Endothelial cell of umbilical vein (primary cell): ENCODE measurements around the gene PEX3. TPM values are rescaled to one million over a fixed set of nuclear protein-coding genes. Genes with fewer than 3 reads are reported as not detected.

Source experiments
- BruUV-seq: library from RNA; stranded (reverse); fragments of 400-500 nt; replicated peaks from 2 replicates; lab custom pipeline; 2021; lab: Mats Ljungman, UMichigan
- CTCF ChIA-PET: fragments of 300-600, 350-600 bp; sonication (Branson Sonifier 250); formaldehyde crosslinking; loops from one replicate; lab custom pipeline; 2021; ENCODE audit warnings: antibody characterized with exemption, inconsistent platforms; lab: Charles Lee
- POLR2A ChIA-PET: fragments of 300-600, 350-600 bp; sonication (Branson Sonifier 250); formaldehyde crosslinking; loops from one replicate; lab custom pipeline; 2021; ENCODE audit warnings: antibody characterized with exemption, inconsistent platforms; lab: Charles Lee
- DNase-seq: peaks from one replicate; pipeline ENCODE4 v3.0.0-alpha.2; 2011; ENCODE audit warnings: low read depth, low spot score
- FAIRE-seq: peaks from 2 replicates; lab custom pipeline; 2011; peaks lifted over from hg19 to GRCh38; lab: Jason Lieb, UNC
- H2AFZ ChIP-seq: 2 replicates; pipeline ENCODE4 v1.6.0; 2012; ENCODE audit warnings: low read depth, low read length, control low read depth, inconsistent platforms
- H3K27ac ChIP-seq: 2 replicates; pipeline ENCODE4 v1.5.1; 2011; ENCODE audit warnings: low read depth, mild to moderate bottlenecking, control low read depth, low read length, moderate library complexity; ENCODE audit not compliant: insufficient read depth
- H3K27me3 ChIP-seq, 2 experiments: 2 replicates each; pipeline versions ENCODE4 v1.6.0 to v1.6.1; 2011; ENCODE audit warnings: low read length in 2 of 2, mixed read lengths in 1 of 2; ENCODE audit not compliant: control insufficient read depth in 2 of 2, insufficient read depth in 2 of 2
- H3K36me3 ChIP-seq, 2 experiments: 2 replicates in 1 of 2; 3 replicates in 1 of 2; pipeline ENCODE4 v1.5.1; 2011; ENCODE audit warnings: low read length in 2 of 2, mild to moderate bottlenecking in 1 of 2, moderate library complexity in 1 of 2; ENCODE audit not compliant: control insufficient read depth in 2 of 2, insufficient read depth in 2 of 2; ENCODE audit errors: extremely low read depth in 1 of 2
- H3K4me1 ChIP-seq: 3 replicates; pipeline ENCODE4 v1.5.1; 2011; ENCODE audit warnings: mild to moderate bottlenecking, low read length; ENCODE audit not compliant: control insufficient read depth, insufficient read depth; ENCODE audit errors: extremely low read depth
- H3K4me2 ChIP-seq: 2 replicates; pipeline ENCODE4 v1.6.1; 2011; ENCODE audit warnings: low read length, control low read depth, mixed read lengths; ENCODE audit not compliant: insufficient read depth
- H3K4me3 ChIP-seq, 3 experiments: fragments of 200-600 bp in 1 of 3; sonication (generic), shearing (Covaris generic) in 1 of 3; replicated peaks in 1 of 3; 2 replicates each; pipeline ENCODE4 v1.5.1; 2011 to 2016; ENCODE audit warnings: control low read depth in 3 of 3, low read length in 3 of 3, mild to moderate bottlenecking in 2 of 3, inconsistent platforms in 1 of 3, low read depth in 1 of 3, moderate library complexity in 1 of 3; ENCODE audit not compliant: insufficient read depth in 1 of 3
- H3K79me2 ChIP-seq: 2 replicates; pipeline ENCODE4 v1.6.0; 2012; ENCODE audit warnings: low read length, inconsistent platforms; ENCODE audit not compliant: control insufficient read depth, insufficient read depth
- H3K9ac ChIP-seq: replicated peaks from 2 replicates; pipeline ENCODE3; 2011; ENCODE audit warnings: low read length, control low read depth; ENCODE audit not compliant: insufficient read depth; ENCODE audit errors: extremely low read depth
- H3K9me1 ChIP-seq: replicated peaks from 3 replicates; pipeline ENCODE4 v1.6.0; 2011; ENCODE audit warnings: mild to moderate bottlenecking, low read length; ENCODE audit not compliant: control insufficient read depth, insufficient read depth; ENCODE audit errors: extremely low read depth
- H3K9me3 ChIP-seq: replicated peaks from 2 replicates; pipeline ENCODE4 v1.5.1; 2012; ENCODE audit warnings: low read length, inconsistent platforms; ENCODE audit not compliant: control insufficient read depth, insufficient read depth
- H4K20me1 ChIP-seq: replicated peaks from 2 replicates; pipeline ENCODE3; 2011; ENCODE audit warnings: mild to moderate bottlenecking, low read length; ENCODE audit not compliant: control insufficient read depth, insufficient read depth; ENCODE audit errors: extremely low read depth
- FOS ChIP-seq: IDR thresholded peaks from 2 replicates; pipeline ENCODE4 v1.6.1; 2011; ENCODE audit warnings: mild to moderate bottlenecking, low read length, moderate library complexity, borderline replicate concordance; ENCODE audit not compliant: insufficient read depth
- GATA2 ChIP-seq: IDR thresholded peaks from 2 replicates; pipeline ENCODE4 v1.7.0; 2011; ENCODE audit warnings: low read depth, mild to moderate bottlenecking, moderate library complexity, mixed read lengths, low read length; ENCODE audit not compliant: insufficient read length, insufficient read depth
- POLR2AphosphoS5 ChIP-seq: IDR thresholded peaks from 2 replicates; pipeline ENCODE4 v1.6.1; 2012; ENCODE audit warnings: low read depth, mild to moderate bottlenecking, control low read depth, low read length, moderate library complexity; ENCODE audit not compliant: insufficient read depth
- dilution Hi-C: fragments of 300-500 bp; cut with MboI; formaldehyde crosslinking; loops from one replicate; pipeline ENCODE4 v1.15.0; 2019; ENCODE audit warnings: low sequenced_read_pairs; ENCODE audit not compliant: extremely low pct_ligation_motif_present
- intact Hi-C: fragments of 100-400 bp; cut with micrococcal nuclease; formaldehyde crosslinking; loops from one replicate; pipeline ENCODE4 v1.10.0; 2022
- polyA plus RNA-seq, 4 experiments: library from polyadenylated mRNA; depleted of rRNA in 3 of 4; stranded (reverse) in 3 of 4; unstranded in 1 of 4; fragments of >200 nt; gene quantifications; 2 replicates each; pipeline versions ENCODE4 v1.2.1 to v1.2.3, GENCODE V29; 2011 to 2012; ENCODE audit warnings: missing spikeins in 1 of 4
- total RNA-seq: library from RNA; stranded (reverse); gene quantifications from 2 replicates; pipeline ENCODE4 v1.2.3, GENCODE V29; 2021

The PEX3 gene
- total and polyA plus RNA-seq, 2 donors (not counting 3 experiments of a cell fraction or from before 2014, with no cell fraction given) = 8.7 to 21.7 TPM

DNA sequence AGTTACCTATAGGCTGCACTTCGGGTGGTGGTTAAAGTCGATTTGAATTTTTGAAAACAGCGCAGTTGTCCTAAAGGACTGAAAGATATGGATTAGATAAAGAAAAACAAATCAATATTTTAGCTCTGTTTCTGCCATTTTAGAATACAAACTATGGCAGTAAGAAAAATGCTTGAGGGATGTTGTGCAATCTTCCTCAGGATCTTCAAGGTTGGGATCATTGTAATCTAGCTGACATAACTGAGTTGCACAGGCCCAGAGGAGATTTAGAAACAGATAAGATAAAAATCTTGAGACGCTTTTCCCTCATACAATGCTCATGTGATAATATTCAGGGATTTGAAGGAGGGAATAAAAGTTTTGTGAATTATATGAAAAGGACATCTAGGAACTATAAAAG lies 926 bp downstream of the PEX3 start:
- ChIA-PET CTCF (interaction anchor here (1.0 to 1.5 kb wide), 2 partner anchors 14 to 124 kb away, joined by 3 to 5 read pairs; no protein-coding TSS in a partner anchor), POLR2A (no interaction called here)
- Histone ChIP-seq H3K4me2 (peak overlapping the region; percentile 80), H3K36me3 (no peaks in the 10 kb centered on the region), H3K9ac (peak overlapping the region; percentile 93), H3K27ac (no peak overlapping the region), H2AFZ (peak overlapping the region; percentile 83), H3K79me2 (peaks cover 31% of the 10 kb centered on the region), H4K20me1 (no peaks in the 10 kb centered on the region), H3K4me3 (peak overlapping the region; percentile 52 to 90 (median 73)), H3K27me3 (no peaks in the 10 kb centered on the region), H3K9me3 (no peaks in the 10 kb centered on the region), H3K4me1 (peaks cover 18% of the 10 kb centered on the region), H3K9me1 (no peaks in the 10 kb centered on the region)
- intact Hi-C loops = loop anchor here (5.0 kb wide), 2 partner anchors 504 to 561 kb away; partner anchors contain the start of gene HIVEP2
- DNase-seq = no peak
- TF ChIP-seq POLR2AphosphoS5 (no peak), GATA2 (peak; percentile 34)
- BruUV-seq = no TSS peak
- FAIRE-seq = no peak
- dilution Hi-C loops = no loop called here

DNA sequence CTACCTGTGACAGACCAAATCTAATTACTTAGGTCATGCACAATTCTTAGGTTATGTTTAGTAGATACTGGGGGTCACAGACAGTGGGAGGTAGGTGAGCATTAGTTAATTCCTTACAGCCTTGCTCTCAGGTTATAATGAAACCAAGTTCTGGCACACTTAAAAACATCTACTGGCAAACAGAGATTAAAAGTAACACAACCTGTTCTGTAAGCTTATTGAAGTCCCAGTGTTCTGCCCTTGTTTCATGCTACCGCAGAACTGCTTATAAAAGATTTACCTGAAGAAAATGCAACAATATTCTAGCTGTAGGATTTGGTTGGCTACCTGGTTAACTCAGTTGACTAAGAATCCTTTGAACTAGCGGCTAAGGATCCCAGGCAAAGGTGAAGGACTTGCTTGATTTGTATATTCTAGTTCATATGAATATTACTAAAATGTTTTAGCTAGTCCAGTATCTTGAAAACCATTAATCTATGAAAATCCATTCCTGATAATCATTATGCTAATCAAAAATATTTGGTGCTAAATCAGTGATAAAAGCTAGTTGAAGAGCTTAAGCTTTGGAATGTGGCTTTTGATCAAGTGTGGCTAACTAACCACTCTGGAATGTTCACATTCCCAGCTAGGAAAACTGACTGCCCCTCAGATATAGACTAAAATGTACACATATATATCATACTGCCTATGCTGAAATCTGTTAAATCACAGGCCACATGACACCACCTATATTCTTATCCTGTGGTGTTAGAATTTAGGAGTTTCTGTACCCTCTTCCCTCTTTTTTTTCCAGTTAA lies 7.2 kb downstream of the PEX3 start:
- dilution Hi-C loops = no loop called here
- no TSS peak for BruUV-seq
- Histone ChIP-seq H3K9ac (no peak overlapping the region), H3K4me3 (no peak overlapping the region), H3K27me3 (no peaks in the 10 kb centered on the region), H4K20me1 (no peaks in the 10 kb centered on the region), H2AFZ (no peak overlapping the region), H3K27ac (no peak overlapping the region), H3K4me1 (no peaks in the 10 kb centered on the region), H3K79me2 (peaks cover 2% of the 10 kb centered on the region), H3K4me2 (no peak overlapping the region), H3K36me3 (peaks cover 0 to 2% of the 10 kb centered on the region in 2 experiments), H3K9me3 (no peaks in the 10 kb centered on the region), H3K9me1 (no peaks in the 10 kb centered on the region)
- FAIRE-seq (no peak), DNase-seq (no peak)
- ChIA-PET CTCF (interaction anchor here (0.7 to 1.1 kb wide), 3 partner anchors 15 to 556 kb away, joined by 3 to 4 read pairs (median 3); no protein-coding TSS in a partner anchor), POLR2A (no interaction called here)
- intact Hi-C loops = no loop called here
- no peak for TF ChIP-seq FOS
